GM18499 (cell line): ENCODE results near the gene NARS2.
A peak's percentile ranks its signal among the peaks of the same experiment; 100 is the strongest.

Source experiments
- ATAC-seq: cut with Tn5 transposase; IDR thresholded peaks from one replicate; pipeline ENCODE4 v1.9.1; 2021; ENCODE audit warnings: moderate number of reproducible peaks; ENCODE audit not compliant: insufficient read depth, unreplicated experiment

NARS2 gene

DNA sequence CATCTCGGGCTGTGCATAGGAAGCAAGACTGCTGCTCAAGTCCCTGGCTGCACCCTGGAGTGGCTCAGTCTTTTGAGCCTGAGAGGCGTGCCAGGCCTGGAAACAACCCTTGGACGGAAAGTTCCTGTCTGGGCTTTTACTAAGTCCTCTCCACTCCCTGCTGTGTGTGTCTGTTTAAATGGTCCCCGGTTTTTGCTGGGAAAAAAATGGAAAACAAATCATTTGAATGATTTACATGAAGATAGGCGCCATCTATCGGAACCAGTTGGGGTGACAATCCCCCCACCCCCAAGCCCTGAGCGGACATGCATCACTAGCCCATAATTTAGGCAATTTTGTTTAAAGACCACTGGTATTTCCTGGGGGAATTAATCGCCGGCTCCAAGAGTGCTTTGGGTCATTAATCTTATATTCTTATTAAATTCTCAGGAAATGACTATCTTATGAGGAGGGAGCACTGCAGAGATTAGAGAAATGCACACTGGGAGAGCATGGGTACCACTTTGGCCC, 154.4 kb downstream of the NARS2 start:
- ATAC-seq: no peak

DNA sequence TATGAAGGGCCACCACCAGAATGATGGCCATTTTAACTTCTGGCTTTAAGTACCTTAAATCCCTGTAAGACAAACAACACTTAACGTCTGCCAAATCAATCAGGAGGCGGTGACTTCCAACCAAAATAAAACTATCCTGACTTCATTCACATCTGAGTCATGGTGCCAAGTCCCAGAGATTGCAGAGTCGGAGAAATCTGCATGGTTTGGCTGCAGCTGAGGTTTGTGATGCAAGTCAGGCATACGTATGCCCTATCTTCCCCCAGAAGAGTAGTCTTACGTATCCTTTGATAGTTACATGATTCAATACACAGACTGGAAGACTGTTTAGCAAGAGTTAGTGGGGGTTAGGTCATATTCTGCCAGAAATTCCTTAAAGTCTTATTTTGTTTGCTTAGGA, 155.3 kb downstream of the NARS2 start:
- ATAC-seq: no peak

DNA sequence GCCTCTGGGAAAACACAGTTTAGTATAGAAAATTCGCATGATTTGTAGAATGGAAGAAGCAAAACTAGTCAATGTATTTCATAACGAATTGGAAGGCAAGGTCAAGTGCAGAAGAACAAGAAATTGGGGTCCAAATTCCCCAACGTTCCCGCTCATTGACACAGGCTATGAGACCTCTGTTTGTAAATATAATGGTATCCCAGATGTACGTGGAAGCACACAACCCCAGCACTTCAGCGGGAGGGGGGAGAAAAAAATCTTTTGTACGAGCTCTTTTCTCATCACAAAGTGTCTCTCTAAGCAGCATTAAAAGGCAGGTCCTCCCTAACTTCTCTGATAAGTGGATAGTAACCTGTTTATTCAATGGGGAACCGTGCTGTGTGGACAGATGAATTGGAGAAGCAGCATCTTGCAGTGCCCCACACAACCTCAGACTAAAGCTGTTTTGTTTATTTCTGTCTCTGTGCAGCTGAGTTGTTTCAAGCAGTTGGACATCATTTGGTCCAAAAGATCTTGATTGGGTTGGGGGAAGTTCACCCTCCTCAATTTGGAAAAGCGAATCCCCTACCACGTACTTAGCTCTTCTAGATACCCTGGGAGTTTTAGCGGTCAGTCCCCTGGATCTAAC, 156.0 kb downstream of the NARS2 start:
- no peak for ATAC-seq

DNA sequence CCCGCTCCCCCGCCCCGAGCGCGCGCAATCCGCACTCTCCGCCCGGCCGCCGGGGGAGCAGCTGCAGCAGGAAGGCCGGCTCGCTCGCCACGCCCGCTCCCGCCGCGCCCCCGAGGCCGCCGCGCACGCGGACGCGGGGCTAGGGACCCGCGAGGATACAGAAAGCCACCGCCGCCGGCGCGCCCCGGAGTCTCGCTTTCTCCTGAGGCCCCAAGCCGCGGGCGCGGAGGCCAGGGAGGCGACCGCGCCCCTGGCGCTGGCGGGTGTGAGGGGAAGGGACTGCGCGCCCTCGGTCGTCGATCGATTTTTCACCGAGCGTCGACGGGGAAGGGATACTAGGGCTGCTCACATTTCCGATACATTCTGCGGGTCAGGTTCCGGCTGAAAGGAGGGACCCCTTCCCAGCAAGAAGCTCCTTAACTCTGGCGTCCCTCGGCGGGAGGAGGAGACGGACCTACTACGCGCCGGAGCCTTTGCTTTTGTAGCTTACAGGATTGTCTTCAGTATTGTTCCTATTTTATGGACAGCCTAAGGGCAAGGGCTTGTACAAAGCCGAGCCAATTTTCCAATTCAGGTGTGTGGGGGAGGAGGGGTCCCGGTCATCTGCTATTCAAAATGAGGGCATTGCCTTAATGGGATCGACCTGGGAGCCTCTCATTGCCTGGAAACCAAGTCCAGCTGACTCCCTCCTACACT, 156.6 kb downstream of the NARS2 start:
- ATAC-seq: no peak

DNA sequence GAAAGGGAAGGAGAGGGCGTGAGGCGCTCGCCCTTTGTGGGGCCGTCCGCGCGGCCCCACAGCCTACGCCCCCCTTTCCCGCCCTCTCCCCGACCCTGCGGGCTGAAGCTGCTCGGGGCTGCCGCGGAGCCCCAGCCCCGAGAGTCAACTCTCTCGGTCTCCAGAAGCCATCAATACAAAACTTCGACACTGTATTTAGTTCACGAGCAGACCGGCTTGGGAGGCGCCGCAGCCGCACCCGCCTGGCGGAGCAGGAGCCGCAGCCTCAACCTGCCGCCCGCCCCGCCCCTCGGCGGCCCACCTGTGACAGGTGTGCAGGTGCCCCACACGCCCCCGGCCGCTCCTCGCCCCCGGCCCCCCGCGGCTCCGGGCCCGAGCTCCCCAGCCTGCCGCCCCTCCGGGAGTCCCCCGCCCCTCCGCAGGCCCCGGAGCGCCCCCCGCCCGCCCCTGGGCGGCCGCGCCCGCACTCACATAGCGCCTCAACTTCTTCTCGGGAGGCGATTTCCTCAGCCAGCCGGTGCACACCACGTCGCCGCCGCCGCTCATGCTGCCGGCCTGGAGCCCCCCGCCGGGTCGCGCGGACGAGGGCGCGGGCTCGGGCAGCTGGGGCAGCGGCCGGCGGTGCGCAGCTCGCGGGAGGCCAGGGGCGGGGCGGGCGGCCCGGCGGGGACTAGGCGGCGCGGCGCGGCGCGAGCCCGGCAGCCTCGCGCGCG, 157.3 kb downstream of the NARS2 start, which contains the start of gene GAB2:
GAB2 (minus strand) TSS at position 646 of the 713 bp plus-strand sequence; CDS start at position 546, 100 bp downstream.
- ATAC-seq: no peak

DNA sequence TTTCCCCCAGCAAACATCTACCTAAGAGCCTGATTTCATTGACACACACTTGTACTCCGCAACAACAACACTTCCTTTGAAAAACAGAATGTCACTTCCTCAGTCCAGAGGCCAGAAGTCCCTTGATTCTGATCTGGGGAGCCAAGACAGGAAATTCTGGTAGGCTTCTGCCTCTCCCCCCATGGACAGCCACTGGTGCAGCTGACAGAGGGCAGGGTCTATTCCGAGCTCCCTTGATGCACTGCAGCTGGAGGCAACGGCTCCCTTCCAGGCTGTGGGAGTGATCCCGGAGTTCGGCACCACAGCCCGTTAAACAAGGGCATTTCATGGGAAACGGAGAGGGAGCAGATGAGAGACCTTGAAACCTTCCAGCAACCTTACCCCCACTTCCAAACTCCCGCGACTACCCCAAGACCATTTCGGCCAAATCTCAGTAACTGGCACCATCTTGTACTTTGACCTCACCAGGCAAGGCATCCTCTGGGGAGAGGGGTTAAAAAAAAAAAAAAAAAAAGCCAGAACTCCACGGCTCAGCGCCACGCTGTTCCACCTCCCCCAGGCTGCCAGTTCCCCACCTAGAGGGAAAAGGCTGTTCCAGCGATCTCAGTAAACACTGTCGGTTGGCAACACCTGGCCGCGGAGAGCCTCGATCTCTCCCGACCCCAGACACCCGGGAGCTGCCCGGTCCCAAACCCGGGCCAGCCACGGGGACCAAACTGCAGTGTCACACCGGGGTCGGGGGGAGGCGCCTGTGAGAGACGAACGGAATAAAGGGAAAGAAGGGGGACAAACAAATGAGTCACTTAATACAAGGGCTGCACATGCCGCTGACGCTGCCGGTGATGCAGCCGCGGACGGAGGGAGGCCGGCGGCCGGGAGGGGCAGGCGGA, 158.1 kb downstream of the NARS2 start:
- no peak for ATAC-seq

DNA sequence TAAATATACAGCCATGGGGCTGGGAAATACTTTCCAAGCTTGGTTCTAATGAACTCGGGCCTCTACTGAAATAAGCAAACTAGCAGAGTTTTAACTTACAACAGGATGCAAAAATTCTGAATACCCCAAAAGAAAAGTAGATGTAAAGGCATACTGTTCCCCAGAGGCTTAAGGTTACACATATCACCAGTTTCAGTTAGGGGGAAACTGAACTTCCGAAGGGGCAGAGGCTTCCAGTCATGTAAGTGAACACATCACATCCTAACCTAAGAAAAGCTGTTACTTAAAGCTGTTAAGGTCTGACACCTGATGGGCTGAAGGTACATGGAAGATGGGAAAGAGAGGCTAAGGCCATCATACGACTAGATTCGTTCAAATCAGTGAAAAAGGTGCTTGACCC, 159.3 kb downstream of the NARS2 start:
- ATAC-seq: no peak

DNA sequence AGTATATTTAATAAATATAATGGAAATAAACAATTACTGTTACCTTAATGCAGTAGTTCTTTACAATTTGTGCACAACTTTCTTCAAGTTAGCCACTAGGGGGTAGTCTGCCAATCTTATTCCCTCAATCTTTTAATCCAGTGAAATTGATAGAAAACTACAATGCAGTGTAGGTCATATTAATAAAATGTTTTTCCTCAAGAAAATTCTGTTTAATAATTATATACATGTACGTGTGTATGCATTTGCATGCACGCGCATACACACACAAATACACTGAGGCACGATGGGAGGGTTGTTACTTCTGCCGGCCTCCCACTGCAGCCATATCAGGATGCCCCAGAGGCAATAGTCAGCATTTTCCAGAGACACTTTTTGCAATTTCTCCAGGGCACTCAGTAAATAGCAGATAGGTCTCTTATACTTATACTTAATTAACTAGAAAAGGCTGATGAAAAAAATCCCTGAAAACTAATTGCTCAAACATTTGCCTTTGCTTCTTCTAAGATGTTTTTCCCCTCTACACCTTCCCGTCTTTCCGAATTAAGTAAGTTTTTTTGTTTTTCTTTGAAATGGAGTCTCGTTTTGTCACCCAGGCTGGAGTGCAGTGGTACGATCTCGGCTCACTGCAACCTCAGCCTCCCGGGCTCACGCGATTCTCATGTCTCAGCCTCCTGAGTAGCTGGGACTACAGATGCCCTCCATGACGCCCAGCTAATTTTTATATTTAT, 160.2 kb downstream of the NARS2 start:
- no peak for ATAC-seq

DNA sequence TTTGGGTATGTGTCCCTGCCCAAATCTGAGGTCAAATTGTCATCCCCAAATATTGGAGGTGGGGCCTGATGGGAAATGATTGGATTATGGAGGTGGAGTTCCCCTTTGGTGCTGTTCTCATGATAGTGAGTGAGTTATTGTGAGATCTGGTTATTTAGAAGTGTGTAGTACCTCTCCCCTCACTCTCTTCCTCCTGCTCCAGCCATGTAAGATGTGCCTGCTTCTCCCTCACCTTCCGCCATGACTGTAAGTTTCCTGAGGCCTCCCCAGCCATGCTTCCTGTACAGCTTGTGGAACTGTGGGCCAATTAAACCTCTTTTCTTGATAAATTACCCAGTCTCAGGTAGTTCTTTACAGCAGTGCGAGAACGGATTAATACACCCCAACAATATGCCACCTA, 166.0 kb downstream of the NARS2 start:
- ATAC-seq: no peak

DNA sequence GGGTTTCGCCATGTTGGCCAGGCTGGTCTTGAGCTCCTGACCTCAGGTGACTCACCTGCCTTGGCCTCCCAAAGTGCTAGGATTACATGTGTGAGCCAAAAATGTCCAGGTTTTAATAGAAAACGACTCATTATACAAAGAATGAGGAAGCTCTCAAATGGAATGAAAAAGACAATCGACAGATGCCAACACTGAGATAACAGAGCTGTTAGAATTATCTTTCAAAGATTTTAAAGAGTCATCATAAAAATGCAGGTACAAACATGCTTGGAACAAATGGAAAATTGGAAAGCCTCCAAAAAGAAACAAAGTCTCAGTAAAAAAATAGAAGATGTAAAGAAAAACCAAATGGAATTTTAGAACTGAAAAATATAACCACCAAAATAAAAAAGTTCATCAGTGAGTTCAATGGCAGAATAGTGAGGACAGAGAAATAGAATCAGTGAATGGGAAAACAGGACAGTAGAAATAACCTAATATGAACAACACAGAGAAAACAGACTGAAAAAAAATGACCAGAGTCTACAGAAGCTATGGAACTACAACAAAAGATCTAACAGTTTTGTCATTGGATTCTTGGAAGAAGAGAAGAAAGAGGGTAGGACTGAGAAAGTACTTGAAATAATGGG, 168.0 kb downstream of the NARS2 start:
- ATAC-seq: no peak

DNA sequence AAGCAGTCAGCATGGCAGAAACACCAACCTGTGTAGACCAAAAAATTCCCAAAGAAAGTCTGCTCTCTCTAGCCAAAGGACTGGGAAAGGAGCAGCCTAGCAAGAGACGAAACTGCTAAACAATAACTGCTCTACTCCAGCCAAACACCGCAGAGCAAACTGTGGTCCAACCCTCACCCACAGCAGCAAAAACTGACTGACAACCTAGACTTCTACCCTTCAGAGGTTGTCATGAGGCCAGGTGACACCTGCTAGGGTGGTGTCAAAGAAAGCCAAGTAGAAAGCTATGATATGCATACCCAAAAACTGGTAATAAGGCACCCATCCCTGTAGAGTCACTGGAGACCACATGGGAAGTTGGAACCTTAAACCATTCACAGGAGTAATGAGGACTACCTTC, 168.9 kb downstream of the NARS2 start:
- ATAC-seq: no peak

DNA sequence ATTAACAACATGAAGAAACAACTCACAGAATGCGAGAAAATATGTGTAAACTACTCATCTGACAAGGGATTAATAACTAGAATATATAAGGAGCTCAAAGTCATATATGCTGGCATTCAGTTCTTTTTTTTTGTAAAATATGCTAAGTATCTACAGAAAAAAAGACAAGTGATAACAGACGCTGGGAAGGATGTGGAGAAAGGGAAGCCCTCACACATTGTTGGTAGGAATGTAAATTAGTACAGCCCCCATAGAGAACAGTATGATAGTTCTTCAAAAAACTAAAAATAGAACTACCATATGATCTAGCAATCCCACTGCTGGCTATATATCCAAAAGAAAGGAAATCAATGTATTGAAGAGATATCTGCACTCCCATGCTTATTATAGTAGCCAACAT, 170.9 kb downstream of the NARS2 start:
- no peak for ATAC-seq

DNA sequence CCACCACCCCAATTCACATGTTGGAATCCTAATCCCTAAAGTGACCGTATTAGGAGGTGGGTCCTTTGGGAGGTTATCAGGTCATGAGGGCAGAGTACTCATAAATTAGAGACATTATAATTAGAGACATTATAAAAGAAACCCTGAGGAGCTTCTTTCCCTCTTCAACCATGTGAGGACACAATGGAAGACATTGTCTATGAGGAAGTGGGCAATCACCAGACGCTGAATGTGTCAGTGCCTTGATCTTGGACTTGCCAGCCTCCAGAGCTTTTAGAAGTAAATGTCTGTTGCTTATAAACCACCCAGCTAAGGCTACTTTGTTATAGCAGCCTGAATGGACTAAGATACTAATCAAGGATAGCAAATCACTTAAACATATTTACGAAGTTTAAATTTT, 171.8 kb downstream of the NARS2 start:
- ATAC-seq: no peak

DNA sequence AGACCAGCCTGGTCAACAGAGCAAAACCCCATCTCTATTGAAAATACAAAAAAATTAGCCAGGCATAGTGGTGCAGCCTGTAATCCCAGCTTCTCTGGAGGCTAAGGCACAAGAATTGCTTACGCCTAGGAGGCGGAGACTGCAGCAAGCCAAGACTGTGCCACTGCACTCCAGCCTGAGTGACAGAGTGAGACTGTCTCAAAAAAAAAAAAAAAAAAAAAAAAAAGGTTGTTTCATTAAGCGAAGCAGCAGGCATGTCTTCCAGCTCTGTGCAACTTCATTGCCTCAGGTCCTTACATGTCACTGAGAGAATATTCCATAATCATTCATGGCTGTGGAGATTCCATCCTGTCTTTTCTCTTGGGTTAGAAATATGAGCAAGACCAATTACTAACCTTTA, 174.0 kb downstream of the NARS2 start:
- no peak for ATAC-seq

DNA sequence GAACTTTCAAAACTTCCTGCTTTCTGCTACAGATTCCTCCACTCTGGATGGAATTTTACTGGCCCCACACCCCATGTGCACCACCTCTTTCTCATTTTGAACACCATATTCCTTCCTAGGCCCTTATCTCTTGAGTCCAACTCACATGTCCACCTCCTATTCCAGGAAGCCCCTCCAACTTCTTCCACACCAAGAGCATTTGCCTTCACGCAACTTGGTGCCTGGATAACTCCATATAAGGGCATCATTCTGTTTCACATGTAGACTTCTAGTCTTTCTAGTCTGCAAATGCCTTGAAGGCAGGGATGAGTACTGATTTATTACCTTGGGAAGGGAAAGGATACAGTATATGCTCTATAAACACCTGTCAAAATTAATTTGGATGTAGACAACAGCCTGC, 174.5 kb downstream of the NARS2 start:
- ATAC-seq: no peak

DNA sequence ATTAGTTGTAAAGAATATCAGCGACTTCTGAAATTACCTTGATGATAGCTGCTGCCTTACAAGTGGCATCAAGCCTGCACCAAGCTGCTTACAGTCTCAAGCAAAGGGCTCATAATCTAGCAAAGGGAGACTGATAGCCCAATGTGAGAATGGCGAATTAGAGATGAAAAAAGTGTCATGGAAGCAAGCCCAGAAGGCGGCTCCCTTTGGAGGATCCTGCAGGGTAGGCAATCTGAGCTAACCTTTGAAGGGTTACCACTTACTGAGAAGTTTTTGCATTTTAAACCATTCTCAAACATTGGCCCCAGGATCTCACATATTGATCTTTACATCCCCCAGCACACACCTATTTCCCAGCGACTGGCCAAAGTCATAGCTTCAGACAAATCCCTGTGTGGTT, 175.5 kb downstream of the NARS2 start:
- ATAC-seq: no peak

DNA sequence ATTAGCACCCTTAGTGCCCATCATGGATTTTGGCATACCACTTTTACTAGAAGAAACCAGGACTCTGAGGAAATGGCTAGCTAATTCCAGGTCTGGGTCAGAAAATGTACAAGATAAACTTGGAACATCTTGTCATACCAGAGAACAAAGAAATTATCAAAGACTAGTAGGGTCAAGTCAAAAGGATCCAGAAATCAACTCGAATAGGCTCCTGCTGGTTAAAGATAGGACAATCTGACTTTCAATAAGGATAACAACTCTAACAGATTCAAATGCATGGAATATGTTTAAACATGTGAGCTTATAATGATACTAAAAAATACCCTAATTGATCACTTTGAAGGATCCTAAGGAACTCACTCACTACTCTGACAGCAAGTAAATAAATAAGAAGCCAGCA, 175.9 kb downstream of the NARS2 start:
- no peak for ATAC-seq

DNA sequence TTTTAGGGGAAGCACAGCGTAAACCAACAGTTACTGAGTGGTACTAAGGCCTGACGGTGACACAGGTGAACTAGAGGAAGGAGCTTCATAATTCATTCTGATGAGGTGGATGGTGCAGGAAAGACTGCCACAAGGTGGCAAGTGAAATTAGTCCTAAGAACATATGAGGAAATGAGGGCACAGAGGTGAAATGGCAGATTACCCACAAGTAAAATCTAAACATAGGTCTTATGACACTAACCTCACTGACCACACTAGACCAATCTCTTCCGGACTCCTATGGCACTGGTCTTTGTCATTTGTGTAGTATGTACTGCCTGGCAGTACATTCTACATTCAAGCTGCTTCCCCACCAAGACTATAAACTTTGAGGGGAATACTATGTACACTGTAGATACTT, 177.3 kb downstream of the NARS2 start:
- ATAC-seq: peak; percentile 65

DNA sequence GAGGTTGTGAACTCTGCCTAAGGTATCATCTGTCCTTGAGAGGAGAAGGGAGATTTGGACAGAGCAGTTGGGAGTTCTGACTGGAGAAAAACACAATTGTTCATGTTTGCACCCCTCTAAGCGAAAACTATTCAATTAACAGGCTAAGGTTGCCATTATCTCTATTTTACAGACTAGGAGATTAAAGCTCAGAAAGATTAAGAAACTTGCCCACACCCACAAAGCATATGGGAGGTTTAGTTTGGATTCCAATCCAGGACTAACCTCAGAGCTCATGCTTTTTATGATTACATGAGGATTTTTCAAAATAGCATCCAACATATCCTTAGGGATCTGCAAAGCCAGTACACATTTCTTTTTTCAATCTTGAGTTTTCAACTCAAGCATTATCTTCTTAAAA, 179.1 kb downstream of the NARS2 start:
- no peak for ATAC-seq
